DMS114 treated with DMSO at 0.1 percent for 48 hours (cell line): ENCODE results near the gene USP51.
"Not testable (repeated sequence)": the region's sequence is repeated elsewhere in the genome, so short reads cannot be mapped to it uniquely, and the experiment has no call there.

Source experiments
- DNase-seq: peaks from one replicate; lab custom pipeline; 2025; ENCODE audit not compliant: unreplicated experiment; lab: John Stamatoyannopoulos, UW

The USP51 gene

DNA sequence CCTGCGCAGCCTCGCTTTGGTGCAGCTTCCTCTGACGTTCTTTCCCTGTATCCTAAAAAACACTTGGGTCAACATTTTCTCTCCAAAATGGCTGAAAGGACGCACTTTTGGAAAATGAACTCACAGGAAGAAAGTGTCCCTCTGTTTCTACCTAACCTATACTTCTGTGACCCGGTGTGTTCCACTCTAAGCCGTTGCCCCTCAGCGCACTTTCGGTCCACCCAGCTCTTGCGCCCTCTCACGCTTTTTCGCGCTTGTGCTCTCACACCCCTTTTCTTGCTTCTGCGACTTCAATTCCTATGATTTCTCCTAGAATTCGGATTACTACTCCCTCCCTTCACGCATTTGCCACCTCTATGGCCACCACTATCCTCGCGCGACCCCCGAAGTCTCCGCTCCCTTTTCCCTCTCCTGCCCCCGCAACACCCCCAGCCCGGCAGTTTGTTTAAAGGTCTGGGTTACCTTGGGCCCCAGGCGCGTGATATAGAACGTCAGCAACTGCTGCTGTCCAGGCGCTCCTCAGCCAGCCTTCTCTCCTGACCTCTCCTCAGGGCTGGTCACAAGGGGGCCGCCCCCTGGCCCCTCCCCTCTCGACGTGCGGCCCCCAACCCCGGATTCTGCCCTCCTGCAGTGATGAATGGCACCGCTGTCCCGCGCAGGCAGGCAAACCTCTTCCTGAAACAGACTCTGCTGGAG lies at the start of gene USP51:
TSS of gene USP51 (minus strand) at position 535 of the 696 bp plus-strand sequence. CDS start 909 bp downstream, outside the sequence.
- DNase-seq, result no peak

GRCh38 chrX:55524487-55524886 lies 34.8 kb upstream of the USP51 start:
- no peak for DNase-seq

DNA sequence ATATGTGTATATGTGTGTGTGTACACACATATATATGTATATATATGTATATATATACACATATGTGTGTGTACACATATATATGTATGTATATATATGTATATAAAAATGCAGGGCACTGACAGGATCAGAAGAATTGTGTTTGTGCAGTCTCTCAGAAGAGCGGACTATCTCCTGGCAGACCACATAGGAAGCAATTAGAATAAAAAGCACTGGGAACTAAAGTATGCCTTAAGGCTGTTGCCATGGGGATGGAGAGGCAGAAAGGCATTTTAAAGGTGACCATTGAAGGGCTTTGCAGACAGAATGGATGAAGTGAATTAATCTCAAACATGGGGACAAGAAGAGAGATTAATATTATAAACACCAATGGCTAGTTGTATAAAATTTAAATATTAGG lies 33.7 kb upstream of the USP51 start:
- no peak for DNase-seq

- DNase-seq, result no peak
Observed at GRCh38 chrX:55522596-55523276, 33.1 kb upstream of the USP51 start.

DNA sequence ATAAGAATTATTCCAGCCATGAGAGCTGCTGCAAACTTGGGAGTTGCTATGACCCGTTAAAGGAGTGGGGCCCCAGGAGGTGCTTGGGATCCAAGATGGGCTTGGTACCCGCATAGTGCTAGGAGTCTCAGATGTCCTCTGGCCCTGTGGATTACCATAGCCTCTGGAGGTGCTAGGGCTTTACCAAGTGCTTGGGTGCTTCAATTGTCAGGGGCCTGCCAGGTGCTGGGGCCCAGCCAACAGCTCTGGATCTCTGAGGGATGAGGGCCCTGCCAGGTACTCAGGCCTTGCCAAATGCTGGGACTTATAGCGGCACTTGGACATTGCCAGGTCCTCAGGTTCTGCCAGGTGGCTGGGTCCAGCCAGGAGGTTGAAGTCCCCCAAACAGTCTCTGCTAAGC lies 32.0 kb upstream of the USP51 start:
- DNase-seq, result no peak

GRCh38 chrX:55516794-55517481 lies 27.3 kb upstream of the USP51 start:
- not testable (repeated sequence) for DNase-seq

- not testable (repeated sequence) for DNase-seq
Observed at GRCh38 chrX:55513045-55513737, 23.5 kb upstream of the USP51 start.

GRCh38 chrX:55508410-55509152 lies 18.9 kb upstream of the USP51 start:
- DNase-seq, result not testable (repeated sequence)

GRCh38 chrX:55507699-55508098 lies 18.1 kb upstream of the USP51 start:
- DNase-seq, result not testable (repeated sequence)

- not testable (repeated sequence) for DNase-seq
Observed at GRCh38 chrX:55507010-55507409, 17.4 kb upstream of the USP51 start.

GRCh38 chrX:55490974-55491373 lies 1.3 kb upstream of the USP51 start:
- no peak for DNase-seq

- DNase-seq, result no peak
Observed at GRCh38 chrX:55490121-55490520, 473 bp upstream of the USP51 start.

DNA sequence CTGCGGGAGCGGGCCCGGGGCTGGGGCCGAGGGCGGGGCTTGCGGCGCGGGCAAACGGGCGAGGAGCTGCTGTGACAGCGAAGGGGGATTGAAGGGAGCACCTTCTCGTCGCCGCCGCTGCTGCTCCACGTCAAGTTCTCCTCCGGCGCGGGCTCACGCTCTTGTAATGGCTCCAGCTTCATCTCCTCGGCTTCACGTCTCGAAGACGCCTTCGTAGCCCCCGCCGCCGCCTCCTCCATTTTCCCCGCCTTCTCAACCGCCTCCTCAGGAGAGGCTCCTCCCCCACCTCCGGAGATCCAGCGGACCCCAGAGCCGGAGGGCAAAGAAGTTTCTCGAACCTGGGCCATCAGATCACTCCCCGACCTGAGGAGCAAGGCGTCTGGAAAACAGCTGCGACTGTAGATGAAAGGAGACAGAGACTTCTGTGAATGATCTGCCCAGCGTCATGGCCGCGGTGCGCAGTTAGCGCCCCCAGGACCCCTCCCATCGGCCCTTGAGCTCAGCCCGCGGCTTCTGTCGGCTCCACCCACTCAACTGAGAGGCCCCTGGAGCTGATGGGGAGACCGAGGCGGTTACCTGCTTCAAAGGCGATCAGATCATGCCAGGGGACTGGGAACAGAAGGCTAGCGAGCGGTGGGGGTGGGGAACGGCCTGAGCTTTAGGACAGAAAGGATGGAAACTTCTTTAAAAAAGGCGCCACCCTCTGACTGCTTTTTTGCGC lies 895 bp downstream of the USP51 start:
- peak; percentile 70 for DNase-seq

DNA sequence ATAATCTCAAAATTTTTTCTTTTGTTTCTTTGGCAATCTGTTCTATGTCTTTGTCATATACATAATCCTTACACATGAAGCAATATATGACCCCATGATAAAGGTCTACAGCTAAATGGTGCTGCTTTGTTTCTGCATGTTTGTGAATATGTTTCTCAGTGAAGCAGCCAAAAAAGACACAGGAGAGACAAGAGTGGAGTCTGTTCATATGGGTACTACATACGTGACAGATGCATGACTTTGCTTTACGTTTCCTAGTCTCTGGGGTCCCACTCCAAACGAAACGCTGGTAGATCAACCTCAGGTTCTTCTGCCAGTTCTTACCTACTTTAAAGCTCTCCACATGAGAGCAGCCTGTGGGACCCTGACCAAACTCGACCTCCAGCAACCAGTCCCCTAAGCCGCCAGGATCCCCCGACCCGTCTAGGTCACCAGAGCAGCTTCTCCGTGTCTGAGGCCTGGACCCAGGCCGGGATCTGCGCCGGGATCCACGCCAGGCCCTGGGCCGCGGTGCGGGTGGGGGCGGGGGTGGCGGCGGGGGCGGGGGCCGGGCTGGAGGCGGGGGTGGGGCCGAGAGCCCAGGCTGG lies 1.5 kb downstream of the USP51 start:
- no peak for DNase-seq

DNA sequence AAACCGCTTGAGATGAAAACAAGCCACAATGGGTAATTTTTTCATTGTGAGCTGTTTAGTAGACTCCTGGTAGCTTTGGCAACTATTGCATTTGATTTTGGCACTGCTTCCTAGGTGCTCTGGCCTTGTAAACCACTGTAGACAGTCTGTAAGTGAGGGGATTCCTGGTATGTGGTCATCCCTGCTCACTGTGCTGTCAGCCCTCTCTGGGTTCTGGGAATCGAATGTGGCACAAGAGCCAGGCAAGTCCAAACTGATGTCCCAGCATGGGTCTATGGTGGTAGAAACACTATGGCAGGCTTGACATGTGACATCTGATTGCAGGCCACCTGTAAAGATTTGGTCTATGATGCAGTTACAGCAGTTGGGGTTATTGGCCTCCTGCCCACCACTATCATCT lies 2.5 kb downstream of the USP51 start:
- DNase-seq, result no peak

- no peak for DNase-seq
Observed at GRCh38 chrX:55486736-55487135, 2.9 kb downstream of the USP51 start.

DNA sequence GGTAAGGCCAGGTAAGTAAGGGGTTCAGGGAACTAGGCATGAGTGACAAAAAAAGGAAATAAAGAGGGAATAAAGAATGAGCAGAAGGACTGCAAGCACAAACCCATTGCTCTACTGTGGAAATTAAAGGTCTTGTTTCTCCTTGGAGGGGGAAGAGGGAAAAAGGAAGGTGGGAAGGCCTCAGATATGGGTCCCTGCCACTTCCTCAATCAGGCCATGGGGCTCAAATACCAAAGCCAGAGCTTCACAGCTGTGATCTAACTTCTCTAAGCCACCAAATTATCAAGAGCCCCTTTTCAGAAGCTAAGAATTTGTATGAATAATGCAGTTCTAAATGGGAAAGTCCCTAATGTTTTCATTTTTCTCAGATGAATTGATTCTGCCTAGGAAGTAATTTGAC lies 4.7 kb downstream of the USP51 start:
- no peak for DNase-seq

DNA sequence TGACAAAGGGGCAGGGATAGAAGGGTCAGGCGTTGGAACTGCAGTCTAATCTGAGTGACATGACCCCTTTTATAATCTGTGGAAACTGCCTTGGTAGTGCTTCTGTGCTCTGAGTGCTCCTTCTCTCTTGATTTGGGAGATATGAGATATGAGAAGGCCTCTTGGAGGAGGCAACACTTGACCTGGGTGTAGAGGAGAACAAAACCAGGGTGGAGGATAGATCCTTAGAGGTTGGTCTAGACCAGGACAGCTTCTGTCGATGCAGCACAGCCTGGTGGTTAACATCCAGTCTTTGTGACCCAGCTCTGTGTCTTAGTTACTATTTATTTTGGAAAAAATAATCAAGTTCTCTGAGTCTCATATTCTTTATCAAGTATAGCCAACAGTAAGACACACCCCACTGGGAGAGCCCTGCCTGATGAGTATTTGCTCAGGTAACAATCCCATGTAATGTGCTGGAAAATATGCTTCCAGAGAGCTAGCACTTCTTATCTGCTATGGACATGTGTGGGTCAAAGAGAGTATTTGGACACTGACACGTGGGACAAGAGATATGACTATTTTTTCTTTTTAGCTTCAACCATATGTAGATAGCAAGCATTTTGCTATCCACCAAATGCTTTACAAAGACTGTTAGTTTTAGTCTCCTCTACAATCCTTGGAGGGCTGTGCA lies 9.1 kb downstream of the USP51 start:
- no peak for DNase-seq

- not testable (repeated sequence) for DNase-seq
Observed at GRCh38 chrX:55479956-55480355, 9.7 kb downstream of the USP51 start.
